ENCODE measurements around the gene HDAC11.

- no peak for TF ChIP-seq CTCF (IDR thresholded peaks at IDR 0.05; ENCODE audit: low read length)
- no peak for TF ChIP-seq EZH2 (optimal IDR thresholded peaks at IDR 0.05; ENCODE audit: low read depth, low read length)
- TF ChIP-seq EZH2phosphoT487 (IDR thresholded peaks at IDR 0.05; ENCODE audit: low read length), result no peak
These were observed 39.1 kb downstream of the HDAC11 start for GRCh38 chr3:13519006-13519791.

All from MM.1S (cell line).